22Rv1 (cell line): ENCODE measurements around the gene ARPC4.
A peak's percentile ranks its signal among the peaks of the same experiment; 100 is the strongest.

Experiments used
- H3K27ac ChIP-seq: fragments of 450-650 bp; 2 replicates; pipeline ENCODE4 v1.5.1; 2017
- ZFX ChIP-seq: fragments of 450-650 bp; IDR thresholded peaks from 2 replicates; pipeline ENCODE4 v1.6.1; 2017; ENCODE audit warnings: antibody characterized with exemption, borderline replicate concordance
- TF ChIP-seq, protein P1 (sequence below): fragments of 450-650 bp; IDR thresholded peaks from 2 replicates; pipeline ENCODE4 v1.5.1; 2017; ENCODE audit warnings: mild to moderate bottlenecking

Gene ARPC4

GRCh38 chr3:9770276-9770812, 22.5 kb upstream of the ARPC4 start:
- peak overlapping the region; percentile 65 for H3K27ac ChIP-seq
- TF ChIP-seq, protein P1, sequence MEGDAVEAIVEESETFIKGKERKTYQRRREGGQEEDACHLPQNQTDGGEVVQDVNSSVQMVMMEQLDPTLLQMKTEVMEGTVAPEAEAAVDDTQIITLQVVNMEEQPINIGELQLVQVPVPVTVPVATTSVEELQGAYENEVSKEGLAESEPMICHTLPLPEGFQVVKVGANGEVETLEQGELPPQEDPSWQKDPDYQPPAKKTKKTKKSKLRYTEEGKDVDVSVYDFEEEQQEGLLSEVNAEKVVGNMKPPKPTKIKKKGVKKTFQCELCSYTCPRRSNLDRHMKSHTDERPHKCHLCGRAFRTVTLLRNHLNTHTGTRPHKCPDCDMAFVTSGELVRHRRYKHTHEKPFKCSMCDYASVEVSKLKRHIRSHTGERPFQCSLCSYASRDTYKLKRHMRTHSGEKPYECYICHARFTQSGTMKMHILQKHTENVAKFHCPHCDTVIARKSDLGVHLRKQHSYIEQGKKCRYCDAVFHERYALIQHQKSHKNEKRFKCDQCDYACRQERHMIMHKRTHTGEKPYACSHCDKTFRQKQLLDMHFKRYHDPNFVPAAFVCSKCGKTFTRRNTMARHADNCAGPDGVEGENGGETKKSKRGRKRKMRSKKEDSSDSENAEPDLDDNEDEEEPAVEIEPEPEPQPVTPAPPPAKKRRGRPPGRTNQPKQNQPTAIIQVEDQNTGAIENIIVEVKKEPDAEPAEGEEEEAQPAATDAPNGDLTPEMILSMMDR = no peak
- no peak for TF ChIP-seq ZFX

DNA sequence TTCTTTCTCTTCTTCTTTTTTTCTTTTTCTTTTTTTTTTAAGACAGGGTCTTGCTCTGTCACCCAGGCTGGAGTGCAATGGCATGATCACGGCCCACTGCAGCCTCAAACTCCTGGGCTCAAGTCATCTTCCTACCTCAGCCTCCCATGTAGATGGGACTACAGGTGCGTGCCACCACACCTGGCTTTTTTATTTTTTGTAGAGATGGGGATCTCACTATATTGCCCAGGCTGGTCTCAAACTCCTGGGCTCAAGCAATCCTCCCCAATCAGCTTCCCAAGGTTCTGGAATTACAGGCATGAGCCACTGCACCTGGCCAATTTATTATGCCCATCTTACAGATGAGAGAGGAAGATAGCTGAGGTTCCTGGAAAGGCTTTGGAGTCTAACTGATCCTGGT, 21.9 kb upstream of the ARPC4 start:
- H3K27ac ChIP-seq = peak overlapping the region; percentile 65

GRCh38 chr3:9776896-9777693, 15.8 kb upstream of the ARPC4 start:
- no peak overlapping the region for H3K27ac ChIP-seq
- TF ChIP-seq ZFX = no peak
- TF ChIP-seq, protein P1 = no peak

DNA sequence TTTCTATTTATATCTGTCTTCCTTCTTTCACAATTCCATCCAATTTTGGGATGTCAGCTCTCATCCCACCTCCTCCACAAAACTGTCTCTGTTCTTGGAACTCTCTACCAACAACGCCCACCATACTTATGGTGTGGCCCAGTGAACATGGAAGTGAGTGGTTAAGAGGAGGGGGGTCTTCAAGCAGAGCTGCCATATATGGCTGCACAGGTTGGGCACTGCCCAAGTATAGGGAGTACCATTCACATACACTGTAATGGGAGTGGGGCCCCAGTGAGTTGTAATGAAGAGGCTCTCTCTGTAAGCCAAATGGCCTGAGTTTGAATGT, 15.2 kb upstream of the ARPC4 start:
- no peak overlapping the region for H3K27ac ChIP-seq
- TF ChIP-seq ZFX = no peak
- TF ChIP-seq, protein P1 = no peak

DNA sequence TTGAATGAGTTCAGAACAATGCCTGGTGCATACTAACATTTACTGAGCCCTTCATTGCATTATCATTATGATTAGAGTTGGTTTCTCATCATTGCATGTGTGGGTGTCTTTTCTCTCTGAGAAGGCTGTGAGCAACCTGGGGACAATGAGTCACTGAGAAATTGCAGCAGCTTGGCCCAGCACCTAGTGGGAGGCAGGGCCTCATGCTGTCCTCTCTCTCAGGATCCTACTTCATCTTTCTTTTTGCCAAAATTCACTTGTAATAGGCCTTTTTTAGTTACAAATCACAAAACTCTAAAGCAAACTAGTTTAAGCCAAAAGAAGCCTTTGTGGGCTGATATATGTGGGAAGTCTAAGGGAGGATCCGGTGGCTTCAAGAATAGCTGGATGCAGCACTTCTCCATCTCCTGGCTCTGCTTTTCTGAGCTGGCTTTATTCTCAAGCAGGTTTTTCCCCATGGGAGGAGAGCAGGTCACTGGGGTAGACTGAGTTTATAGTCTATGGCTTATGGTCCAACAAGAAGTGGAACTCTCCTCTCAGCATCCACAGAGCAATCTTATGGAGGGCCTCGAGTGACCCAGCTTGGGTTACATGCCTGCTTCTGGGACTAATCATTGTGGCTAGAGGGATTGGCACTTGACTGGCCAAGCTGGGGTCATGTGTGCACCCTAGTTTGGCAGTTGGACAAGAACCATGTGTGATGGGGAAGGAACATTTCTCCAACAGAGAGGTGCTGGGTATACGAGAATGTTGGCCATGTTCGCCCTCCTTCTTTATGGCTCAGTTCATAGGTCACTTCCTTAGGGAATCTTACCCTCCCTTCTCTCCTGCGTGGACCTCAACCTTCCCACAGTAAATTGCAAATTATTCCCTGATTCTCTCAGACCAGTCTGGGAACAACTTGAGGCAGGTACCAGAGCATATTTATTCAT, 14.5 kb upstream of the ARPC4 start:
- no peak overlapping the region for H3K27ac ChIP-seq

DNA sequence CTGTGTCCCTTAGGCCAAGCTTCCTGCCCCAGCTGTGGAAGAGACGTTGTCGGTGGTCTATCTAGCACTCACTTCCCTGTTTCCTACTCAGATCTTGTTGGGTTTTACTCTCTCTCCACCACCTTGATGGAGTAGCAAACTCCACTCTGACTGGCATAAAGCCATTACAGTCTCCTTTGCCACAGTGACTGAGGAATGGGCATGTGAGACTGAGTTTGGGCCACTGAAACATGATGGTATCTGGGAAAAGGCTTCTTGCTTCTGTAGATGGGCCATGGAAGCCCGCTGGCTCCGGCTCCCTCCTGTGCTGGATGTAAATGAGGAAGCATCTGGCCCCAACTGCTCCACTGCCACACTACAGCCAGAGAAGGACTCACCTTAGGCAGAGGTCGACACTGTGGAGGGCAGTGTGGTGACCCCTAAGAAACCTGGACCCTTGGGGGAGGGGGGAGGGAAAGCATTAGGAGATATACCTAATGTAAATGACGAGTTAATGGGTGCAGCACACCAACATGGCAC, 13.7 kb upstream of the ARPC4 start:
- TF ChIP-seq ZFX = no peak
- TF ChIP-seq, protein P1 = no peak
- H3K27ac ChIP-seq = no peak overlapping the region

More for the DNA sequence above, 14.5 kb upstream of the ARPC4 start:
- TF ChIP-seq, protein P1 = no peak
- TF ChIP-seq ZFX = no peak

- no peak overlapping the region for H3K27ac ChIP-seq
Observed at GRCh38 chr3:9779721-9780457, 13.0 kb upstream of the ARPC4 start.

More at GRCh38 chr3:9779721-9780457, 13.0 kb upstream of the ARPC4 start:
- TF ChIP-seq, protein P1 = no peak
- TF ChIP-seq ZFX = no peak
